Vagina (tissue), 2 donors: ENCODE results near the gene WEE1.

Experiments
- POLR2AphosphoS5 ChIP-seq, 2 donors: sonication (generic); formaldehyde crosslinking; IDR thresholded peaks; one replicate each; pipeline ENCODE4 v1.9.0; 2017; ENCODE audit warnings: antibody characterized with exemption in 2 of 2, mild to moderate bottlenecking in 2 of 2, low read depth in 1 of 2; ENCODE audit not compliant: insufficient read depth in 1 of 2
- TF ChIP-seq, protein P1 (sequence below), 3 experiments: fragments of 450-650 bp in 2 of 3; fragments of 200-600 bp in 1 of 3; sonication (generic) in 1 of 3; IDR thresholded peaks; one replicate each; pipeline ENCODE4 v1.5.1; 2017 to 2019; ENCODE audit warnings: antibody characterized with exemption in 3 of 3, mild to moderate bottlenecking in 2 of 3, moderate library complexity in 2 of 3

DNA sequence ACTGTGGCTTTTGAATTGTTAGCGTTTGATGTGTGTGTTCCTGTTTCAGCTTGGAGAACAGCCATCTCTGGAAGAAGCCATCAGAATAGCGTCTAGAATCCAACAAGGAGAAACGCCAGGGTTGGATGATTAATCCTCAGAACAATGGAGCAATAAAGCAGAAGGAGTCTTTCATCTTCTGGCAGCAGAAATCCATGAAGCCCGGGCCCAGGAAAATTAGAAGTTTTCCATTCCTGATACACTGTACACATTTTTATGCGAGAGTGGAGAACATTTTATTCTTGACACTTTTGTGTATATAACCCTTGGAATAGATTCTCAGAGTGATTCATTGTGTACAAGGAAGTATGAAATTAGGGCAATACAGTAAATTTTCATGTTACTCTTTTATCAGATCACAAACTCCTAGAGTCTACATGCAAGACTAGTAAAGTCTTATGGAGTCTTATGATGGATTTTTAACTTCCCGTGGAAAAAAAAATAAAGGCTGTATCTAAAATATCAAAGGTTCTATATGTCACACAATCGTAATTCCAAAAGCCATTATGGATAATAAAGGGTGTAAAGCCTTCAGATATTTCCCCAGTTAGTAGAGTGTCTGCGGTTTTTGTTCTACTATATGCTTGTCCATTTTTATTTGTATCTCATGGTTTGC lies 45.9 kb upstream of the WEE1 start:
- peak in 1 of 2 donors; percentile 76 for TF ChIP-seq POLR2AphosphoS5 (IDR thresholded peaks at IDR 0.05; ENCODE audit: insufficient read depth in 1 of 2, low read depth in 1 of 2)
- TF ChIP-seq, protein P1, sequence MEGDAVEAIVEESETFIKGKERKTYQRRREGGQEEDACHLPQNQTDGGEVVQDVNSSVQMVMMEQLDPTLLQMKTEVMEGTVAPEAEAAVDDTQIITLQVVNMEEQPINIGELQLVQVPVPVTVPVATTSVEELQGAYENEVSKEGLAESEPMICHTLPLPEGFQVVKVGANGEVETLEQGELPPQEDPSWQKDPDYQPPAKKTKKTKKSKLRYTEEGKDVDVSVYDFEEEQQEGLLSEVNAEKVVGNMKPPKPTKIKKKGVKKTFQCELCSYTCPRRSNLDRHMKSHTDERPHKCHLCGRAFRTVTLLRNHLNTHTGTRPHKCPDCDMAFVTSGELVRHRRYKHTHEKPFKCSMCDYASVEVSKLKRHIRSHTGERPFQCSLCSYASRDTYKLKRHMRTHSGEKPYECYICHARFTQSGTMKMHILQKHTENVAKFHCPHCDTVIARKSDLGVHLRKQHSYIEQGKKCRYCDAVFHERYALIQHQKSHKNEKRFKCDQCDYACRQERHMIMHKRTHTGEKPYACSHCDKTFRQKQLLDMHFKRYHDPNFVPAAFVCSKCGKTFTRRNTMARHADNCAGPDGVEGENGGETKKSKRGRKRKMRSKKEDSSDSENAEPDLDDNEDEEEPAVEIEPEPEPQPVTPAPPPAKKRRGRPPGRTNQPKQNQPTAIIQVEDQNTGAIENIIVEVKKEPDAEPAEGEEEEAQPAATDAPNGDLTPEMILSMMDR (IDR thresholded peaks at IDR 0.05) = no peak
